DND-41 (cell line): ENCODE measurements around the gene PANK4.

Experiments used
- CTCF ChIP-seq: IDR thresholded peaks from 2 replicates; pipeline ENCODE4 v1.5.1; 2012; ENCODE audit warnings: borderline replicate concordance, low read length, moderate library complexity, mild to moderate bottlenecking; ENCODE audit not compliant: poor library complexity, severe bottlenecking; ENCODE audit errors: extremely low read depth
- EZH2 ChIP-seq: IDR thresholded peaks from 3 replicates; pipeline ENCODE4 v1.6.1; 2012; ENCODE audit warnings: borderline replicate concordance, low read depth, mild to moderate bottlenecking, moderate library complexity, low read length, inconsistent platforms; ENCODE audit not compliant: severe bottlenecking

- TF ChIP-seq CTCF, result no peak
- no peak for TF ChIP-seq EZH2
Observed at GRCh38 chr1:2535455-2535854, 9.1 kb upstream of the PANK4 start.
